ENCODE results near the gene RPL4.

The RPL4 gene

DNA sequence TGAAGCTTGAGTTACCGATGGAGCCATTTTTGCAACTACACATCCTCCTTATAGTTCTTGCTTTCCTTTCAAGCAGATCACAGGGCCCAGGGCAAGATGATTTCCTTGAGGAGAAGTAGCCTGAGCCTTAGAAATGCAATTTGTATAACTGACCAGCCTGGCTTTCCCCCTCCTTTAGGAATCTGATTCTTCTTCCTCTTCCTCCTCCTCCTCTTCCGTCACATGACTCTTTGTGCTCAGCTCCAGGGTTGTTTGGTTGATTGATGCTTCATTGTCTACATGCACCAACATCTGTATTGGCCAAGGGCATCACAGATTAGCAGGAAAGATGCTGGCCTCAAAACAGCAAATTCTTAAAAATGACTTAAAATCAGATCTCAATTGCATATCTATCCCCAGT, 10.4 kb downstream of the RPL4 start:
- Histone ChIP-seq H4K20me1 (ENCODE audit: control insufficient read depth, insufficient read depth, low read depth, low read length) (no peaks in the 10 kb centered on the region; the same call in 1 of the 2 replicates), H3K9me2 (replicated peaks; ENCODE audit: control insufficient read depth, low read length) (no peaks in the 10 kb centered on the region), H3K4me1 (ENCODE audit: control insufficient read depth, low read length) (peaks cover 24% of the 10 kb centered on the region), H3K27ac (ENCODE audit: low read depth, low read length) (no peak overlapping the region), H3K9me3 (ENCODE audit: control insufficient read depth, insufficient read depth, low read length) (no peaks in the 10 kb centered on the region), H3K4me3 (ENCODE audit: low read length) (no peak overlapping the region), H3F3A (ENCODE audit: control insufficient read depth, insufficient read depth) (peaks cover 59% of the 10 kb centered on the region), H3K36me3 (ENCODE audit: control insufficient read depth, low read length) (peaks cover 97% of the 10 kb centered on the region), H3K79me2 (ENCODE audit: control insufficient read depth, low read length) (peaks cover 37% of the 10 kb centered on the region), H3K4me2 (ENCODE audit: low read length) (no peak overlapping the region), H3K27me3 (ENCODE audit: control insufficient read depth, low read length) (no peaks in the 10 kb centered on the region)
- TF ChIP-seq EZH2phosphoT487 (IDR thresholded peaks at IDR 0.05; ENCODE audit: borderline replicate concordance, low read length): no peak
- TF ChIP-seq, protein P1, sequence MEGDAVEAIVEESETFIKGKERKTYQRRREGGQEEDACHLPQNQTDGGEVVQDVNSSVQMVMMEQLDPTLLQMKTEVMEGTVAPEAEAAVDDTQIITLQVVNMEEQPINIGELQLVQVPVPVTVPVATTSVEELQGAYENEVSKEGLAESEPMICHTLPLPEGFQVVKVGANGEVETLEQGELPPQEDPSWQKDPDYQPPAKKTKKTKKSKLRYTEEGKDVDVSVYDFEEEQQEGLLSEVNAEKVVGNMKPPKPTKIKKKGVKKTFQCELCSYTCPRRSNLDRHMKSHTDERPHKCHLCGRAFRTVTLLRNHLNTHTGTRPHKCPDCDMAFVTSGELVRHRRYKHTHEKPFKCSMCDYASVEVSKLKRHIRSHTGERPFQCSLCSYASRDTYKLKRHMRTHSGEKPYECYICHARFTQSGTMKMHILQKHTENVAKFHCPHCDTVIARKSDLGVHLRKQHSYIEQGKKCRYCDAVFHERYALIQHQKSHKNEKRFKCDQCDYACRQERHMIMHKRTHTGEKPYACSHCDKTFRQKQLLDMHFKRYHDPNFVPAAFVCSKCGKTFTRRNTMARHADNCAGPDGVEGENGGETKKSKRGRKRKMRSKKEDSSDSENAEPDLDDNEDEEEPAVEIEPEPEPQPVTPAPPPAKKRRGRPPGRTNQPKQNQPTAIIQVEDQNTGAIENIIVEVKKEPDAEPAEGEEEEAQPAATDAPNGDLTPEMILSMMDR (IDR thresholded peaks at IDR 0.05; ENCODE audit: low read depth, low read length, poor library complexity, severe bottlenecking): no peak

DNA sequence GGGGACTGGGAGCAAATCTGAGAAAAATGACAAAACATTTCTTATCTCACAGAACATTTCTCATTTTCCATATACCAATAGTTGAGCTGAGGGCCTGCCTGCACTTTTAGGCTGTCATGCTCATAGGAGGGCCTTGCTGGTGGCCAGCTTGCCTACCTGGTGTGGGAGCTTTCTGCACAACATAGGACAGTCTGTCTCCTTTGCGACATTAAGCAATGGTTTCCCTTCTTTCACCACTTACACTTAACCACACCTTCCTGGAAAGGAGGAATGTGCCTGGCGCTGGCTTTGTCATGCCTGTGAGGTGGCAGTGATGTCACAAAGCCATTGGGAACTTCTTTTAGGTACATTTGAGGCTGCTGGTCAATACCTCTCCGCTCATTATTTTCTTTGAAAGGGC, 12.8 kb downstream of the RPL4 start:
- Histone ChIP-seq H3K9me2 (replicated peaks; ENCODE audit: control insufficient read depth, low read length) (no peaks in the 10 kb centered on the region), H3F3A (ENCODE audit: control insufficient read depth, insufficient read depth) (peaks cover 51% of the 10 kb centered on the region), H3K4me1 (ENCODE audit: control insufficient read depth, low read length) (peaks cover 10% of the 10 kb centered on the region), H4K20me1 (ENCODE audit: control insufficient read depth, insufficient read depth, low read depth, low read length) (no peaks in the 10 kb centered on the region), H3K79me2 (ENCODE audit: control insufficient read depth, low read length) (peaks cover 30% of the 10 kb centered on the region), H3K9me3 (ENCODE audit: control insufficient read depth, insufficient read depth, low read length) (no peaks in the 10 kb centered on the region), H3K4me3 (ENCODE audit: low read length) (no peak overlapping the region), H3K27me3 (ENCODE audit: control insufficient read depth, low read length) (no peaks in the 10 kb centered on the region), H3K4me2 (ENCODE audit: low read length) (no peak overlapping the region), H3K27ac (ENCODE audit: low read depth, low read length) (no peak overlapping the region), H3K36me3 (ENCODE audit: control insufficient read depth, low read length) (peaks cover 98% of the 10 kb centered on the region)
- no peak for TF ChIP-seq EZH2phosphoT487 (IDR thresholded peaks at IDR 0.05; ENCODE audit: borderline replicate concordance, low read length)
- TF ChIP-seq, protein P1 (IDR thresholded peaks at IDR 0.05; ENCODE audit: low read depth, low read length, poor library complexity, severe bottlenecking): no peak

DNA sequence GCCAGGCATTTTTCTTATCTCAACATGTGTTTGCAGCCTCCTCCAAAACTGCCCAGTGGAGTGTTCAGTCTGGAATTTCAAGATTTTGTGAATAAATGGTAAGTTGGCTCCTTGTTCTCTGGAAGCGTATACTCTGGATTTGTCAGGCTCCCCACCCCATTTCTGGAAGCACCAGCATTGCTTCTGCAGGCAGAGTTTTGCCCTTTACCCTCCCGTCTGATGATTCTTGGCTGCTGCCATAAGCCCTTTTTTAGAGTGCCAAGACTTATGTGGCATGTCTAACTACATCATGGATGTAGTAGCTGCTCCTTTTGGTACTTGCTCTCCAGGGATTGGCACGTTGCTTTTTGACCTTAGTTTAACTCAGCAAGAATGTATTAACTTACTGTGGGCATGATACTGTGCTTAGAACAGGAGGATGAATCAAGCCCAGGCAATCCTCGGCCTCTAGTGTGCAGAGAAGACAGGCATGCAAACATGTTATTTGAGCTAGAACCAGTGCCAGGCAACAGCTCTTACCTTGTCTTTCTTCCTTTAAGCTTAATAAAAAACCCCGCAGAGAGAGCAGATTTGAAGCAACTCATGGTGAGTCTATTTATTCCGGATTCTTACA, 15.4 kb downstream of the RPL4 start:
- no peak overlapping the region for H3K4me2 ChIP-seq (ENCODE audit: low read length)
- H3K79me2 ChIP-seq (ENCODE audit: control insufficient read depth, low read length): peaks cover 8% of the 10 kb centered on the region
- peaks cover 45% of the 10 kb centered on the region for H3F3A ChIP-seq (ENCODE audit: control insufficient read depth, insufficient read depth)
- H3K4me1 ChIP-seq (ENCODE audit: control insufficient read depth, low read length): no peaks in the 10 kb centered on the region
- H3K27me3 ChIP-seq (ENCODE audit: control insufficient read depth, low read length): no peaks in the 10 kb centered on the region
- no peak overlapping the region for H3K27ac ChIP-seq (ENCODE audit: low read depth, low read length)
- H3K4me3 ChIP-seq (ENCODE audit: low read length): no peak overlapping the region
- TF ChIP-seq, protein P1 (IDR thresholded peaks at IDR 0.05; ENCODE audit: low read depth, low read length, poor library complexity, severe bottlenecking): no peak
- no peaks in the 10 kb centered on the region for H4K20me1 ChIP-seq (ENCODE audit: control insufficient read depth, insufficient read depth, low read depth, low read length)
- H3K9me2 ChIP-seq (replicated peaks; ENCODE audit: control insufficient read depth, low read length): no peaks in the 10 kb centered on the region
- no peaks in the 10 kb centered on the region for H3K9me3 ChIP-seq (ENCODE audit: control insufficient read depth, insufficient read depth, low read length)
- H3K36me3 ChIP-seq (ENCODE audit: control insufficient read depth, low read length): peaks cover 98% of the 10 kb centered on the region
